Glutamatergic neuron (in vitro differentiated cells): Measurements from ENCODE around the gene UGGT2. TPM values are rescaled to one million over a fixed set of nuclear protein-coding genes. Genes with fewer than 3 reads are reported as not detected.
"Not testable (repeated sequence)": the region's sequence is repeated elsewhere in the genome, so short reads cannot be mapped to it uniquely, and the experiment has no call there.

Source experiments
- DNase-seq: peaks from one replicate; pipeline ENCODE4 v3.0.0; 2022
- H3K27ac Mint-ChIP-seq: one replicate; pipeline ENCODE4 v1.8.0; 2020; ENCODE audit warnings: mild to moderate bottlenecking, mixed read lengths, inconsistent platforms; ENCODE audit not compliant: unreplicated experiment
- H3K27me3 Mint-ChIP-seq: one replicate; pipeline ENCODE4 v1.8.0; 2020; ENCODE audit warnings: mild to moderate bottlenecking, moderate library complexity, mixed read lengths, inconsistent platforms; ENCODE audit not compliant: unreplicated experiment
- H3K36me3 Mint-ChIP-seq: one replicate; pipeline ENCODE4 v1.8.0; 2020; ENCODE audit warnings: mild to moderate bottlenecking, mixed read lengths, inconsistent platforms; ENCODE audit not compliant: unreplicated experiment
- H3K4me1 Mint-ChIP-seq: one replicate; pipeline ENCODE4 v1.8.0; 2020; ENCODE audit warnings: mild to moderate bottlenecking, low read depth, mixed read lengths, inconsistent platforms; ENCODE audit not compliant: unreplicated experiment
- H3K4me3 Mint-ChIP-seq: one replicate; pipeline ENCODE4 v1.8.0; 2020; ENCODE audit warnings: mild to moderate bottlenecking, mixed read lengths, inconsistent platforms; ENCODE audit not compliant: unreplicated experiment
- H3K9me3 Mint-ChIP-seq: one replicate; pipeline ENCODE4 v1.8.0; 2020; ENCODE audit warnings: mild to moderate bottlenecking, moderate library complexity, mixed read lengths, inconsistent platforms; ENCODE audit not compliant: unreplicated experiment
- total RNA-seq: library from RNA; stranded (reverse); fragmentation: NEBNext Ultra II Directional; extraction: Animal tissue kit (Norgen Biotek cat#: 25700); gene quantifications from one replicate; pipeline ENCODE4 v1.2.1, GENCODE V29; 2021; ENCODE audit not compliant: unreplicated experiment
- TF ChIP-seq, protein P1 (sequence below): fragments of 200-600 bp; sonication (generic); IDR thresholded peaks from one replicate; pipeline ENCODE4 v1.5.0; 2021; ENCODE audit not compliant: partially characterized antibody, unreplicated experiment

The UGGT2 gene
- total RNA-seq, 1 donor from 2014 or later, result 34.6 TPM

DNA sequence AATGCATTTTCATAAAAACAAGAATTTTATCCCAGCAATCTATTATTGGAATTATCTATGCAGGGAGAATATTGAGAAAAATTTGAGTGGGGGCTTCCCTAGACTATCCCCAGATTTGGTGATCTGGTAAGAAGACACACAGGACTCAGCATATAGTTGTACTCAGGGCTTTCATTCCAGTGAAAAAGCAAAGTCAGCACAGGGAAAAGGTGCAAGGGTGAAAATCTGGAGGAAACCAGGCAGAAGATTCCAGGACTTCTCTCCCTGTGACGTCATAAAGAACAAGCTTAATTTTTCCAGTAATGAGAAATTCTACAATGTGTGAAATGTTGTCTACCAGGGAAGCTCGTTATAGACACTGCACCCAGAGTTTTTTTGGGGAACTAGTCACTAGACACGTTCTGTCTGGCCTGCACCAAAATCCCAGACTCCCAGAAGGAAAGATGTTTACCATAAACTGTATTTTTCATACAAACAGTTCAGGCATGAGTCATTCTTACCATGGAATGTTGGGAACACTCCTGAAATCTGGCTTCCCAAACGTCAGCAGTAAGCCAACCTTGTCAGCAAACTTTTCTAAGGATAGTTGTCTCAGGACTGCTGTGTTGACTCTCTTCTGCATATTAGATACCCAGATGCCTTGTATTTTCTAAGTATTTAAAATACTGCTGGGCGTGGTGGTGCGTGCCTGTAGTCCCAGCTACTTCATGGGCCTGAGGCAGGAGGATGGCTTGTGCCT, 268.9 kb downstream of the UGGT2 start:
- Mint-ChIP-seq H3K27me3 (peaks cover 2% of the 10 kb centered on the region), H3K4me3 (no peak overlapping the region), H3K27ac (no peak overlapping the region), H3K4me1 (no peaks in the 10 kb centered on the region), H3K9me3 (peaks cover 5% of the 10 kb centered on the region), H3K36me3 (no peaks in the 10 kb centered on the region)
- no peak for DNase-seq
- TF ChIP-seq, protein P1, sequence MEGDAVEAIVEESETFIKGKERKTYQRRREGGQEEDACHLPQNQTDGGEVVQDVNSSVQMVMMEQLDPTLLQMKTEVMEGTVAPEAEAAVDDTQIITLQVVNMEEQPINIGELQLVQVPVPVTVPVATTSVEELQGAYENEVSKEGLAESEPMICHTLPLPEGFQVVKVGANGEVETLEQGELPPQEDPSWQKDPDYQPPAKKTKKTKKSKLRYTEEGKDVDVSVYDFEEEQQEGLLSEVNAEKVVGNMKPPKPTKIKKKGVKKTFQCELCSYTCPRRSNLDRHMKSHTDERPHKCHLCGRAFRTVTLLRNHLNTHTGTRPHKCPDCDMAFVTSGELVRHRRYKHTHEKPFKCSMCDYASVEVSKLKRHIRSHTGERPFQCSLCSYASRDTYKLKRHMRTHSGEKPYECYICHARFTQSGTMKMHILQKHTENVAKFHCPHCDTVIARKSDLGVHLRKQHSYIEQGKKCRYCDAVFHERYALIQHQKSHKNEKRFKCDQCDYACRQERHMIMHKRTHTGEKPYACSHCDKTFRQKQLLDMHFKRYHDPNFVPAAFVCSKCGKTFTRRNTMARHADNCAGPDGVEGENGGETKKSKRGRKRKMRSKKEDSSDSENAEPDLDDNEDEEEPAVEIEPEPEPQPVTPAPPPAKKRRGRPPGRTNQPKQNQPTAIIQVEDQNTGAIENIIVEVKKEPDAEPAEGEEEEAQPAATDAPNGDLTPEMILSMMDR, result no peak

DNA sequence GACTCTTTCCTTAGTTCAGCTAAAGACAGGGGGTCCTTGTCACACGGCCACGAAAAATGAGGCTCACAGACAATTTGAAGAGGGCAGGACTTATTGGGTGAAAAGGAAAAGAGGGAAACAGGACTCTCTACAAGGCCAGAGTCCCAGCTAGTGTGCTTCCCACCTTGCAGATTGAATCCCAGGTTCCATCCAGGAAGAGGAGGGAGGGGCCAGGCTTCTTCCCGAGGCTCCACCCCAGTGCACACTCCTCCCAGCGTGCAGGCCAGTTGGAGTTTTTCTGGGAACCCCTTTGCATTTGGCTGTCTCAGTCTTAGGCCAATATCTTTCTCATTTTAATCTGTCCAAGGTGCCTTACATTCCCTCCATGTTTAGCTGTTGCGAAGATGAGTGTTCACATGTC, 269.5 kb downstream of the UGGT2 start:
- no peaks in the 10 kb centered on the region for H3K36me3 Mint-ChIP-seq
- H3K4me3 Mint-ChIP-seq, result no peak overlapping the region
- H3K4me1 Mint-ChIP-seq, result no peaks in the 10 kb centered on the region
- TF ChIP-seq, protein P1, result no peak
- H3K9me3 Mint-ChIP-seq, result peaks cover 4% of the 10 kb centered on the region
- no peaks in the 10 kb centered on the region for H3K27me3 Mint-ChIP-seq
- H3K27ac Mint-ChIP-seq, result no peak overlapping the region
- DNase-seq, result no peak

DNA sequence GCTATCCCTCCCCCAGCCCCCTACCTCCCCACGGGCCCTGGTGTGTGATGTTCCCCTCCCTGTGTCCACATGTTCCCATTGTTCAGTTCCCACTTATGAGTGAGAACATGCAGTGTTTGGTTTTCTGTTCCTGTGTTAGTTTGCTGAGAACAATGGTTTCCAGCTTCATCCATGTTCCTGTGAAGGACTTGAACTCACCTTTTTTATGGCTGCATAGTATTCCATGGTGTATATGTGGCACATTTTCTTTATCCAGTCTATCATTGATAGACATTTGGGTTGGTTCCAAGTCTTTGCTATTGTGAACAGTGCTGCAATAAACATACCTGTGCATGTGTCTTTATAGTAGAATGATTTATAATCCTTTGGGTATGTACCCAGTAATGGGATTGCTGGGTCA, 271.3 kb downstream of the UGGT2 start:
- H3K9me3 Mint-ChIP-seq, H3K4me1 Mint-ChIP-seq: not testable (repeated sequence)

DNA sequence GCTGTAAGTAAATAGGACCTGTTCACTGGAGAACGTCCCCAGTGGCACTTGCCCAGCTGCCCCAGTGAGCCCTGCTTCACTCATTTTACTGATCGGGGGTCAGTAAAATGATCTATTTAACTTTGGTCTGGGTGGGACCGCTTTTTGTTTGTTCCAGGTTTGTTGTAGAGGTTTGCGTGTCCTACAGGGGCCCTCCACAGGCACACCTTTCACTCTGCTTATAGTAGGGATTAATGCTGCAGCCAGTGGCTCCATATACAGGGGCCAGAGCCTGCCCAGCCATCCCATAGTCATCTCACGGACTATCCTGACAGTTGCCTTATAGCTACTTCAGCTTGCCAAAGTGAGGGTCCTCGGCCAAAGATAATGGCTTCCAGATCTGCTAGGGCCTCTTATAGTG, 272.2 kb downstream of the UGGT2 start:
- Mint-ChIP-seq H3K4me1 (no peaks in the 10 kb centered on the region), H3K27ac (no peak overlapping the region), H3K36me3 (no peaks in the 10 kb centered on the region), H3K27me3 (no peaks in the 10 kb centered on the region), H3K4me3 (no peak overlapping the region), H3K9me3 (peaks cover 4% of the 10 kb centered on the region)
- DNase-seq, result no peak
- TF ChIP-seq, protein P1, result no peak

More for the DNA sequence above, 271.3 kb downstream of the UGGT2 start:
- not testable (repeated sequence) for H3K27me3 Mint-ChIP-seq, DNase-seq, H3K4me3 Mint-ChIP-seq, H3K27ac Mint-ChIP-seq, H3K36me3 Mint-ChIP-seq

DNA sequence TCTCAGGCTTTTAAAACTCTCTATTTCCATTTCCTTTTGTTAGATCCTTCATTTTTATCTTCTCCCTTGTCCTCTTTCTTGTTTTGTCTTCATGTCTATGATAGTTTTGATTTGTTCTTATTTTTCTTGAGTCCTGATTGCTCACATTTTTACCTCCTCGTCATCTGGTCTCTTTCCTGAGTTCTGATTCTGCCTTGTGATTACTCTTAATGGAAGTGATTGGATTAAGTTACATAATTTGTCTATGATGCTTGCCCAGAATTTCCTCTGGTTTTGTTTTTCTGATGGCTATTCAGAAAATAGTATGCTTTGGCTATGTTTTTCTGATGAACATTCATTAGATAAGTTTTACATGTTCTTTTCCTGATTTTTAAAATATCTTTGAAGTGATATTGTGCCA, 273.7 kb downstream of the UGGT2 start:
- peaks cover 4% of the 10 kb centered on the region for H3K9me3 Mint-ChIP-seq
- no peak overlapping the region for H3K27ac Mint-ChIP-seq
- no peak for DNase-seq
- TF ChIP-seq, protein P1, result no peak
- H3K4me1 Mint-ChIP-seq, result no peaks in the 10 kb centered on the region
- H3K4me3 Mint-ChIP-seq, result no peak overlapping the region
- no peaks in the 10 kb centered on the region for H3K36me3 Mint-ChIP-seq
- no peaks in the 10 kb centered on the region for H3K27me3 Mint-ChIP-seq
